K562 treated with DMSO at 1 percent for 4 hours (cell line): ENCODE data around the gene HEXB. TPM values are rescaled to one million over a fixed set of nuclear protein-coding genes. Genes with fewer than 3 reads are reported as not detected.

Experiments used
- total RNA-seq: library from RNA; unstranded; fragments of 300-600 nt; gene quantifications from 2 replicates; pipeline ENCODE4 v1.2.3, GENCODE V29; 2022; ENCODE audit not compliant: insufficient read depth

HEXB gene
- 150 and 179 TPM in 2 replicates for total RNA-seq

GRCh38 chr5:74684900-74685851, at the start of gene HEXB:
TSS of gene HEXB (plus strand) at chr5:74685233. CDS start at chr5:74685261, 28 bp downstream.

GRCh38 chr5:74640450-74640953, 44.5 kb upstream of the HEXB start, which contains the start of gene ENC1:
TSS of gene ENC1 (minus strand) at chr5:74640728. CDS start at chr5:74636485, 4,243 bp downstream.

GRCh38 chr5:74766849-74767578, 82.0 kb downstream of the HEXB start, which contains the start of the genes GFM2 and NSA2:
TSS of gene GFM2 (minus strand) at chr5:74767117. CDS start at chr5:74763742, 3,375 bp downstream.
TSS of gene NSA2 (plus strand) at chr5:74767249. CDS start at chr5:74767361, 112 bp downstream.

Other genes with a start within 250 kb of the HEXB start
- 0.46 and 2.8 TPM in 2 replicates for gene ENC1, start 44.5 kb upstream of the HEXB start, total RNA-seq
- gene GFM2, start 81.9 kb downstream of the HEXB start, total RNA-seq: 18.2 and 19.9 TPM in 2 replicates
- gene NSA2, start 82.0 kb downstream of the HEXB start, total RNA-seq: 78.5 and 119 TPM in 2 replicates
- 0.12 TPM in 1 of 2 replicates, not detected in the other for gene FAM169A, start 181.2 kb downstream of the HEXB start, total RNA-seq